NCI-H69 (cell line): ENCODE measurements around the gene RUVBL2.

Experiments used
- DNase-seq: peaks from one replicate; lab custom pipeline; 2025; lab: John Stamatoyannopoulos, UW

RUVBL2 gene

DNA sequence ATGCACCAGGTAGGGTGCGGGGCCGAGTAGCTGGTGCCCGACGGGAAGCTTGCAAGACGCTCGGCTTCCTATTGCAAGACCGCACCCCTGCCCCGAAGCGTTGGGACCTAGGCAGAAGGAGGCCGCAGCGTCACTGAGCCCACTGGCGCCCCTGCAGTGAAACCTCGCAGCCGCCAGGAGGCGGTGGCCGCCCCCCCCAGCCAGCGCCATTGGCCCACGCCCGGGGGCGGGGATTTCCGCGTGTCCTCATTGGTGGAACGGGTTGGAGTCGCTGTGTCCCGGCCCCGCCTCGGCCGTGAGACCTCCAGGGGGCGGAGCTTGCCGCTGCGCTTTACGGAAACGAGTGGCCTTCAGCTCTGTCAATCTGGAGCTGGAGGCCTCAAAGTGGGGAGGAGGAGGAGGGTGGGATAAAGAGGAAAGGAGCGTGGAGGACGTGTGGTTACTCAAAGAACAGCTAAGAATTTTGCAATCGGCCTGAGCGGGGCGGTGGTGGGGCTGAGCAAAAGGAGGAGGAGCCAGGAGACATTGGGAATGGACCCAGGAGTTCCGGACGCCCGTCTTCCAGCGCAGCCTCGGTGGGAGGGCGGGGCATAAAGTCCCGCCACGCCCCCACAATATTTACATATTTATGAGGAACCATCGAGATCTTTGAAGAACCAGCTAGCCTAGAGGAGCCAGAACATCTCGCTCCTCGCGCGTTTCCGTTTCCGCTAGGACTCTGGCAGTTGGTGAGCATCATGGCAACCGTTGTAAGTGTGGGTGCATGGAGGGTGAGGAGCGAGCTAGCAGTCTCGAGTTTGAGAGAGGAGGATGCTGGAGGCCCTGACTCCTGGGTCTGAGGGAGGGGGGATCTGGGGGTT, at the start of gene RUVBL2, which contains the start of gene GYS1:
RUVBL2 (plus strand) TSS at position 713 of the 860 bp plus-strand sequence; CDS start at position 738, 25 bp downstream.
GYS1 (minus strand) TSS at position 135 of the 860 bp plus-strand sequence. CDS start 197 bp downstream, outside the sequence.
- peak; percentile 100 for DNase-seq

DNA sequence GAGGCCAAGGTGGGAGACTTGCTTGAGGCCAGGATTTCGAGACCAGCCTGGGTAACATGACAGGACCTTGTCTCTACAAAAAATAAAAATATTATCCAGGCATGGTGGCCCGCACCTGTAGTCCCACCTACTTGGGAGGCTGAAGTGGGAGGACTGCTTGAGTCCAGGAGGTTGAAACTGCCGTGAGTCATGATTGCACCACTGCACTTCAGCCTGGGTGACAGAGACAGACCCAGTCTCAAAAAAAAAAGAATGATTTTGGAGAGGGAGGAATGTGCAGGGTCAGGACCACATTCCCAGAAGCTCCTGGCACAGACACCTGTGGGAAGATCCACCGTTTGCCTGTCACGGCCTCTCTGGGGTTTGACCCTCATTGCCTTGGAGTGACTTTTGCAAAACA, 48.3 kb upstream of the RUVBL2 start:
- DNase-seq, result no peak

DNA sequence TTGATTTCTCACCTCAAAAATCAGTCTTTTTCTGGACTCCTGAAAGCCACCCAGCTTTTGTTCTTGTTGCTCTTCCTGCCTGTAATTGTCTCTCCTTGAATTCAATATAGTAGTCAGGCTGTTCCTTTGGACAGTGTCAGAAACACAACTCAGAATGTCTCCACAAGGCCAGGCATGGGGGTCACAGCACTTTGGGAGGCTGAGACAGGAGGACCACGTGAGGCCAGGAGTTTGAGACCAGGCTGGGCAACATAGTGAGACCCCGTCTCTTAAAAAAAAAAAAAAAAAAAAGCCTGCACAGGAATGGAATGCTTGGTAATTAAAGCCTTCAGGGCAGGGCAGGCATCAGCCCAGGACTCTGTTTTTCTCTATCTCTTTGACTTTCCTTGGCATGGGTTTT, 47.9 kb upstream of the RUVBL2 start:
- DNase-seq, result no peak

DNA sequence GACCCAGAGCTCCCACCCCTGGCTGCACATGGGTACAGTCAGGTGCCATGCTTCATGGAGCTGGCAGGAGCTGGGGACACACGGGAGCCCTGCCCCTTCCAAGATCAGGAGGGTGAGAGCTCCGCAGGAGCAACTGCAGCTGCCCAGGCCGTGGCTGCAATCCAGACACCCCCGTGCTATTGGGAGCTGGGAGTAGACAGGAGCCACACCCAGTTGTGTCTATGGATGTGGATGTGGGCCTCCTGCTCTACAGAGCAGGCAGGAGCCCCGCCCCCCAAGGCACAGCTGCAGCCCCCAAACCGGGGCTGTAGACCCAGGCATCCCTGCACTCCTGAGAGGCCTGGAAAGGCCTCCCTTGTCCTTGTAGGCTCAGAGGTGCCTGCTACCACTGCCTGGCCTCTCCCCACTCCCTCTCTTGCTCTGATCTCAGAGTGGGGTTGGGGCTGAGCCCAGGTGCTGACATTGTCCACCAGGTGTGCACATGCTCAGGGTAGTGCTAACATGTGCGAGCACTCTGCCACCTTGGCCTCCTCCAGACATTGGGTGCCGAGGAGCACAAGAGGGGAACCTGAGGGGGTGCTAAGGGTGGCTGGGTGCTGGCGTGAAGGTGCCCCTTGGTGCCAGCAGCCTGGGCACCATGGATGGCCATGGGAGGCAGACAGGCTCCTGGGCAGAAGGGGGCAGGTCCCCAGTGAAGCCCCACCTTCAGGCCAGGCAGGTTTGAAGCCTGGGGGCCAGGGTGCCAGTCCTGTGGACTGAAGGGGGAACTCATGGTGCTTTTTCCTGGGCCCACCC, 47.0 kb upstream of the RUVBL2 start:
- DNase-seq, result no peak

DNA sequence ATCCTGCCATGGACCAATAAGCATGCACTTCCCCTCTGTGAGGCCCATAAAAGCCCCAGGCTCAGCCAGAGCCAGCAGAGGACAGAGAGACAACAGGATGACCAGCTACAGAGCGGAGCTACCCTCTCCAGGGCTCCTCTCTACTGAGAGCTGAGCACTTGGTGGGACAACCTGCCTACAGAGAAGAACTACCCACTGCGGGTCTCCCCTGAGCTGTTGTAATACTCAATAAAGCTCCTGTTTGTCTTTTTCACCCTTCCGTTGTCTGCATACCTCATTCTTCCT, 46.5 kb upstream of the RUVBL2 start:
- no peak for DNase-seq

DNA sequence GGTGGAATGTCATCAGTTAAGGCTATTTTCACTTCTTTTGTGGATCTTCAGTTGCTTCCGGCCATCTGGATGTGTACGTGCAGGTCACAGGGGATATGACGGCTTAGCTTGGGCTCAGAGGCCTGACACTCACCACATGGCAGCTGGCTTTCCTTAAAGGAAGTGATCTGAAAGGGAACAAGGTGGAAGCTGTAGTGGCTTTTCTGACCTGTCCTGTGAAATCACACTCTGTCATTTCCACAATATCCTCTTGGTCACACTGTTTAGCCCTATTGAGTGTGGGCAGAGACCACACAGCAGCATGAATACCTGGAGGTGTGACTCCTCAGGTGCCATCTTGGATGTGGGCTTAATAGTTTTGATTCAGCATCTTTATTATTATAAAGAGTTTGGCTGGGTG, 43.5 kb upstream of the RUVBL2 start:
- no peak for DNase-seq

DNA sequence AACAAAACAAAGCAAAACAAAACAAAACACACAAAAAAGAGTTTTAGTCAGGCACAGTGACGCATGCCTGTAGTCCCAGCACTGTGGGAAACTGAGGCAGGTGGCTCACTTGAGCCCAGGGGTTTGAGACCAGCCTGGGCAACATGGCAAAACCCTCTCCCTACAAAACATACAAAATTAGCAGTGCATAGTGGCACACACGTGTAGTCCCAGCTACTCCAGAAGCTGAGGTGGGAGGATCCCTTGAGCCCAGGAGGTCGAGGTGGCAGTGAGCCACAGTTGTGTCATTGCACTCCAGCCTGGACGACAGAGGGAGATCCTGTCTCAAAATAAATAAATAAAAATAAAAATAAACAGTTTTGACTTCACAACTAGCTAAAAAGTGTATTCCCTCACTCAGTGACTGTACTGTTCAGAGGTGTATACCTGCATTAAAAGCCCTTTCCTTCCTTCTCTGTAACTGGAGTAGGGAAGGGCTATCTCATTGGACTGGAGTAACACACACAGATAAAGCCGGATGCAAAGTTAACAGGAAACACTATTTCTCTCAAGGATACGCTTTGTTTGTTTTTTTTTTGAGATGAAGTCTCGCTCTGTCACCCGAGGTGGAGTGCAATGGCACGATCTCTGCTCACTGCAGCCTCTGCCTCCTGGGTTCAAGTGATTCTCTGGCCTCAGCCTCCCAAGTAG, 42.7 kb upstream of the RUVBL2 start:
- no peak for DNase-seq

DNA sequence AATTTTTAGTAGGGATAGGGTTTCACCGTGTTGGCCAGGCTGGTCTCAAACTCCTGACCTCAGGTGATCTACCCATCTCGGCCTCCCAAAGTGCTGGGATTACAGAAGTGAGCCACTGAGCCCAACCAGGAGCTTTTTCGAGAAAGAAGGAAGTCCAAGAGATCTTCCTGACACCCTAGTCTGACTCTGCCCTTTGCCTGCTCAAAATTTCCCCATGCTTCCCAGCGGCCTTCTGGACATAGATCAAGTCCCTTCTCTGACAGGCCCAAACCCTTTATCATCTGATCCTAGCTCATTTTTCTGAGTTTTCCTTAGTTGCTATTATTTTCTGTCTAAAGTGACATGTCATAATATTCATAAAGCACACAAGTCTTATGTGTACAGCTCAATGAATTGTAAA, 40.5 kb upstream of the RUVBL2 start:
- DNase-seq, result no peak

DNA sequence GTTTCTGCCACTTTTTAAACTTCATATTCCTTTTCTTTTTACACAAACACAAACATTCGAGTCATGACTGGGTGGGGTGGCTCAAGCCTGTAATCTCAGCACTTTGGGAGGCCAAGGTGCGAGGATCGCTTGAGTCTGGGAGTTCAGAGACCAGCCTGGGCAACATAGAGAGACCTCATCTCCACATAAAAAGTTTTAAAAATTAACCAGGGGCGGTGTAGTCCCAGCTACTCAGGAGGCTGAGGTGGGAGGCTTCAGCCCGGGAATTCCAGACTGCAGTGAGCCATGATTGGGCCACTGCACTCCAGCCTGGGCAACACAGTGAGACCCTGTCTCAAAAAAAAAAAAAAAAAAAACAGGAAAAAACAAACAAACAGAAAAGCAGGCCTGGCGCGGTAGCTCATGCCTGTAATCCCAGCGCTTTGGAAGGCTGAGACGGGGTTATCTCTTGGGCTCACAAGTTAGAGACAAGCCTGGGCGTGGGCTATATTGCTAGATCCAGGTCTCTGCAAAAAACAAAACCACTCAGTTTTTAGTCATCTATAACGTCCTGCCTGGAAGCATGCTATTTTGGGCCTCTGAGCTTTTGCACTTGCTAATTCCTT, 39.6 kb upstream of the RUVBL2 start:
- DNase-seq, result no peak

DNA sequence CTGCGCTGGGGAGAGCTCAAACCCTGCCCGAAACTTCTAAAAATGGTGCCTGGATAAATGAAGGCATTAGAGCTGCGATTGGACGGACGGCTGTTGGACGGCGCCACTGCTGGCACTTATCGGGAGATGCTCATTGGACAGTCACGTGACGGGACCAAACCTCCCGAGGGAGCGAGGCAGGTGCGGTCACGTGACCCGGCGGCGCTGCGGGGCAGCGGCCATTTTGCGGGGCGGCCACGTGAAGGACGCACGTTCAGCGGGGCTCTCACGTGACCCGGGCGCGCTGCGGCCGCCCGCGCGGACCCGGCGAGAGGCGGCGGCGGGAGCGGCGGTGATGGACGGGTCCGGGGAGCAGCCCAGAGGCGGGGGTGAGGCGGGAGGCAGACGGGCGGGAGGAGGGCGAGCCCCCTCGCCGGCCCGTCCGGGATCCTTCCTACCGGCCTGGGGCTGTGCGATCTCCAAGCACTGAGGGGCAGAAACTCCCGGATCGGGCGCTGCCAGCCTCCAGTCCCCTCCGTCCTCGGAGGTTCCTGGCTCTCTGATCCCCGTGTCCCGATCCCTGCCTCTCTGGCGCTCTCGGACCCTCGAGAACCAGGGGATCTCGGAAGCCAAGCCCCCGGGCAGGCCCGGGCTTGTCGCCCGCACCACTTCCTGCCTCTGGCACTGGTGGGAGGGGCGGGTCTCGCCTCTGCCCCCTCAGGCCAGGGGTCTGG, 38.9 kb upstream of the RUVBL2 start, which contains the start of gene BAX:
BAX (plus strand) TSS at position 281 of the 713 bp plus-strand sequence; CDS start at position 335, 54 bp downstream.
- DNase-seq, result peak; percentile 99

DNA sequence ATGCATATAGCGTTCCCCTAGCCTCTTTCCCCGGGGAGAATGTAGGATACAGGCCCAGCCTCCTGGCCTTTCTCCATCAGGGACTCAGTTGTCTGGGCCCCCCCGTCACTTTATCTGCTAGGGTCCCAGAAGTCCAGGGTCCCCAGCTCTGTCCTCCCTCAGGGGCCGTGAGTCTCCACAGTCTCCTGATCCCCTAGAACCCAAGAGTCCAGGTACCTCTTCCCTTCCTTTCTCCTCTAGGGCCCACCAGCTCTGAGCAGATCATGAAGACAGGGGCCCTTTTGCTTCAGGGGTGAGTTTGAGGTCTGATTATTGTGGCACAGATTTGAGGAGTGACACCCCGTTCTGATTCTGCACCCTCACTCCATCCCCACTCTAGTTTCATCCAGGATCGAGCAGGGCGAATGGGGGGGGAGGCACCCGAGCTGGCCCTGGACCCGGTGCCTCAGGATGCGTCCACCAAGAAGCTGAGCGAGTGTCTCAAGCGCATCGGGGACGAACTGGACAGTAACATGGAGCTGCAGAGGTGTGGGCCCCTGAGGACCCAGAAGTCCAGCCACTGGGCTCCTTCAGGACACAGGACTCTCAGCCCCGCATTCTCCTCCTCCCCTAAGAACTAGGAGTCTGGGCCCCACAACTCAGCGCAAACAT, 38.3 kb upstream of the RUVBL2 start:
- DNase-seq, result no peak

DNA sequence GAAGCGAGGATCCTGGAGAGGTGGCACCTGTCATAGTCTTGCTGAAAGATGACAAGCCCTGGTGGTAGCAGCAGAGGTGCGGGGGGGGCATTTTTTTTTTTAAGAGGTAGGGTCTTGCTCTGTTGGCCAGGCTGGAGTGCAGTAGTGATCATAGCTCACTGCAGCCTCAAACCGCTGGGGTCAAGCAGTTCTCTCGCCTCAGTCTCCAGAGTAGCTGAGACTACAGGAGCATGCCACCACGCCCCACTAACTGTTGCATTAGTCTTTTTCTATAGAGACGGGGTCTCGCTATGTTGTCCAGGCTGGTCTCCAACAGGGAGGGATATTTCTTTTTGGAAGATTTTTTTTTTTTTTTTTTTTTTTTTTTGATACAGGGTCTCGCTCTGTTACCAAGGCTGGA, 35.7 kb upstream of the RUVBL2 start:
- no peak for DNase-seq

DNA sequence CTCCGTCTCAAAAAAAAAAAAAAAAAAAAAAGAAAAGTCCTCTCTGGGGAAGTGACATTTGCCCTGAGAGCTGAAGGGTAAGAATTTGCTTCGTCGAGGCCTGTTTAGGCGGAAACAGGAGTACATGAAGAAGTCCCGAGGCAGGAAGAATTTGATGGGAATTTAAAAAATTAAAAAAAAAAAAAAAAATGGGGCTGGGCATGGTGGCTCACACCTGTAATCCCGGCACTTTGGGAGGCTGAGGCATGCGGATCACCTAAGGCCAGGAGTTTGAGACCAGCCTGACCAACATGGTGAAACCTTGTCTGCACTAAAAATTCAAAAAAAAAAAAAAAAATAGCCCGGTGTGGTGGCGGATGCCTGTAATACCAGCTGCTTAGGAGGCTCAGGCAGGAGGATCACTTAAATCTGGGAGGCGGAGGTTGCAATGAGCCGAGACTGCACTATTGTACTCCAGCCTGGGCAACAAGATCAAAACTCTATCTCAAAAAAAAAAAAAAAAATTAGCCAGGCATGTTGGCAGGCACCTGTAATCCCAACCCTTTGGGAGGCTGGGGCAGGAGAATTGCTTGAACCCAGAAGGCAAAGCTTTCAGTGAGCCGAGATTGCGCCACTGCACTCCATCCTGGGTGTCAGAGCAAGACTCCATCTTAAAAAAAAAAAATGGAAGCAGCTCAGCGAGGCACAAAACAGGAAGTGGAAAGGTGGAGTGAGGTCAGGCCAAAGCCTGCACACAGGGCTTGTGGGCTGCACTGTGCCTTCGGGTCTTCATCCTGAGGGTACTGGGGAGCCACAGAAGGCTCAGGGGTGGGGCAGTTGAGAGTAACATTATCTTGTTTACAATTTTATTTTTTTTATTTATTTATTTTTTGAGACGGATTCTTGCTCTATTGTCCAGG, 34.1 kb upstream of the RUVBL2 start:
- no peak for DNase-seq

DNA sequence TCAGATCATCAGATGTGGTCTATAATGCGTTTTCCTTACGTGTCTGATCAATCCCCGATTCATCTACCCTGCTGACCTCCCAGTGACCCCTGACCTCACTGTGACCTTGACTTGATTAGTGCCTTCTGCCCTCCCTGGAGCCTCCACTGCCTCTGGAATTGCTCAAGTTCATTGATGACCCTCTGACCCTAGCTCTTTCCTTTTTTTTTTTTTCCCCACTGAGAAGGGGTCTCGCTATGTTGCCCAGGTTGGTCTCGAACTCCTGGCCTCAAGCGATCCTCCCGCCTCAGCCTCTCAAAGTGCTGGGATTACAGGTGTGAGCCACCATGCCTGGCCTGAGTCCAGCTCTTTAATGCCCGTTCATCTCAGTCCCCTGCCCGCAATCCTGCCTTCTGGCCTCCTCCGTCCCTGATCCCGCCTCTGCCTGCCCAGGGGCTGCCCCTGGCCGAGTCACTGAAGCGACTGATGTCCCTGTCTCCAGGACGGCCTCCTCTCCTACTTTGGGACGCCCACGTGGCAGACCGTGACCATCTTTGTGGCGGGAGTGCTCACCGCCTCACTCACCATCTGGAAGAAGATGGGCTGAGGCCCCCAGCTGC, 32.5 kb upstream of the RUVBL2 start:
- no peak for DNase-seq

DNA sequence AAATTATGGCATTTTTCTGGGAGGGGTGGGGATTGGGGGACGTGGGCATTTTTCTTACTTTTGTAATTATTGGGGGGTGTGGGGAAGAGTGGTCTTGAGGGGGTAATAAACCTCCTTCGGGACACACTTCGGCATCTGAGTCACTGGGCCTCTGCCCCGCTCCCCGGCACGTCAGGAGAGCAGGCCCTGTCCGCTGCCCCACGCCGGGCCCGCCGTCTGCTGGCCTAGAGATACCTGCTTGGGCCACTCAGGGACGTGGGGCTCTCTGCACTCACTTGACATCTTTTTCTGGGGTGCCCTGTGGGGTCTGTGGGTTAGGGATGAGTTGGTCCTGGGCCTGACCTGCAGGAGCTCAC, 32.0 kb upstream of the RUVBL2 start:
- DNase-seq, result no peak

DNA sequence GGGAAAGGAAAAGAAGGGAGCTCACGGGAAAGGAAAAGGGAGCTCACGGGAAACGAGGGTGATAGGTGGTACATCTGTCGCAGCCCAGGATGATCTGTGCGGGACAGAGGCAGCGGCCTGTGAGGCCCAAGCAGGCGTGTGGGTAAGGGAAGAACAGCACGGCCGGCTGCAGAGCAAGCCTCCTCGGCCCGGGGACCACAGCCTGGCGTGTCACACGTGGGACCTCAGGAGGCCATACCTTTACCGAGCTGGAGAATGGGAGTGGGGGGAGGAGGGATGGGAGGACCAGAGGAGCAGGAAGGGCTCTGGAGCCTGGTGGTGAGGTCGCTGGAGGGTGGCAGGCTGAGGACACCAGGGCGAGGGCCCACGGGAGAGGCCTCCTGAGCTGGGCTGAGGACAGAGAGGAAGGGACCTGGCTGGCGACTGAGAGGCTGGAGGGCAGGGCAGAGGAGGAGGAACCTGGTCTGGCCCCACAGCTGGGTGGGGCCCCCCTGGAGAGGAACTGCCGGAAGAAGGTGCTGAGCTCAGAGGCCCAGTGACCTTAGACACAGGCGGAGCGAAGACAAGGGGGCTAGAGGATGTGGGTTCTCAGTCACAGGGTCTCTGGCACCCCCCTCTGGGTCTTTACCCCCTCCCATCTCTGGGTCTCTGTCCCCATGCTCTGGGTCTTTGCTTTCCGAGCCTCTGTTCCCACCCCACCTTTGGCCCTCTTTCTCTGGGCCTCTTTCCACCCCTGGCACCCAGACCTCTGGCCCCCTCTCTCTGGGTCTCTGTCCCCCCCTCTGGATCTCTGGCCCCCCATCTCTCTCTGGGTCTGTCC, 31.4 kb upstream of the RUVBL2 start:
- DNase-seq, result peak; percentile 20

DNA sequence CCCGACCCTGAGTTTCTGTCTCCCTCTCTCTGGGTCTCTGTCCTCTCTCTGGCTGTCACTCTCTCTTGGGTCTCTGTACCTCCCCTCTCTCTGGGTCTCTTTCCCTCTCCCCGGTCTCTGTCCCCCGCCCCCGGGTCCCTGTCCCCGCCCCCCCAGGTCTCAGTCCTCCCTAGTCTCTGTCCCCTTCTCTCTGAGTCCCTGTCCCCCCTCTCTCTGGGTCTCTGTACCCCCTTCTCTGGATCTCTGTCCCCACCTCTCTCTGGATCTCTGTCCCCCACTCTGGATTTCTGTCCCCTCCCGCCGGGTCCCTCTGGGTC, 30.9 kb upstream of the RUVBL2 start:
- DNase-seq, result no peak

DNA sequence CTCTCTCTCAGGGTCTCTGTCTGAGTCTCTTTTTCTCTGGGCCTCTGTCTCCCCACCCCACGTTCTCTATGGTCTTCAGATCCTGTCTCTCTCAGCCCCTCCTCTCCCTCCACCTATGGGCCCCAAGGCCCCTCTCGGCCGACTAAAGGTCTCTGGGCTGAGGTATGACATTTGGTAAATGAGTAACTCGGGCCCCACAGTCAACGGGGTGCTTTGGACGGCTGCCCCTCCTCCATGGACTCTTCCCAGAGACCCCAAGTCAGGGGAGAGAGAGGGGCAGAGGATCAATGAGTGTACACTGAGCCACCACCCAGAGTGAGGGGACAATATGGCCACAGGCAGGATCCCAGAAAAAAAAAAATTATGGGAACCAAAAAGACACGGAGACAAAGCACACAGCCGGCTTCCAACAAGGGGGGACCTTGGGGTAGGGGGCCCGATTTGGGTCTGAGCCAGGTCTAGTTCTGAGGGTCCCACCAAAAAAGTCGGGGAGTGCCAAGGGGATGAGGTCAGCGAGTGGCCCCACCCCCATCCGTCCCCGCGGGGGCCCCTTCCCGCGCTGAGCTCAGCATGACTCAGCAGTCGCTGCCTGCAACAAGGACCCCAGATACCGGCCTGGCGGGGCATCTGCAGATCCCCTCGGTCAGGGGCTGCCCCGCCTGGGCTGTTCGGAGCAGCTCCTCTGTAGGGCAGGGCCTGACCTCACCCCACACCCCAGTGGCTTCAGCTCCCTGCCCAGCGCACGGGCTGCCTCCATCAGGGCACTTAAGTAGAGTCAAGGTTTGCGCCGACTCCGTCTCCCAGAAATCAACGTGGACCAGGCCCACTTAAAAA, 30.1 kb upstream of the RUVBL2 start:
- peak; percentile 50 for DNase-seq
